GM19463 (cell line): ENCODE data around the gene HSFX3.
"Not testable (repeated sequence)": the region's sequence is repeated elsewhere in the genome, so short reads cannot be mapped to it uniquely, and the experiment has no call there.

Source experiments
- ATAC-seq: cut with Tn5 transposase; IDR thresholded peaks from one replicate; pipeline ENCODE4 v1.9.1; 2021; ENCODE audit warnings: mild to moderate bottlenecking, moderate library complexity; ENCODE audit not compliant: unreplicated experiment

The HSFX3 gene

GRCh38 chrX:149549701-149550100, at the start of gene HSFX3:
HSFX3 (minus strand) TSS chrX:149549924; CDS start chrX:149549852, 72 bp downstream.
- ATAC-seq, result not testable (repeated sequence)

- not testable (repeated sequence) for ATAC-seq
These were observed 48.9 kb upstream of the HSFX3 start for GRCh38 chrX:149598603-149599002.

GRCh38 chrX:149595943-149596342, 46.2 kb upstream of the HSFX3 start:
- ATAC-seq, result not testable (repeated sequence)

GRCh38 chrX:149595214-149595613, 45.5 kb upstream of the HSFX3 start, which contains the start of gene HSFX2:
HSFX2 (minus strand) TSS chrX:149595314; CDS start chrX:149594700, 614 bp downstream.
- not testable (repeated sequence) for ATAC-seq

- not testable (repeated sequence) for ATAC-seq
These were observed 41.3 kb upstream of the HSFX3 start for GRCh38 chrX:149590993-149591392.

- ATAC-seq, result not testable (repeated sequence)
These were observed 37.6 kb upstream of the HSFX3 start, which contains the start of gene MAGEA9B for GRCh38 chrX:149587359-149587758. MAGEA9B (minus strand) TSS chrX:149587459; CDS start chrX:149583179, 4,280 bp downstream.

- ATAC-seq, result not testable (repeated sequence)
These were observed 35.9 kb upstream of the HSFX3 start for GRCh38 chrX:149585631-149586030.

GRCh38 chrX:149573456-149573855, 23.7 kb upstream of the HSFX3 start:
- ATAC-seq, result peak; percentile 97

- no peak for ATAC-seq
These were observed 23.0 kb upstream of the HSFX3 start for GRCh38 chrX:149572743-149573142.

GRCh38 chrX:149571770-149572169, 22.0 kb upstream of the HSFX3 start:
- no peak for ATAC-seq

- ATAC-seq, result no peak
These were observed 20.9 kb upstream of the HSFX3 start for GRCh38 chrX:149570668-149571067.

GRCh38 chrX:149569770-149570169, 20.0 kb upstream of the HSFX3 start:
- no peak for ATAC-seq

- ATAC-seq, result no peak
These were observed 19.1 kb upstream of the HSFX3 start for GRCh38 chrX:149568701-149569296.

GRCh38 chrX:149567621-149568417, 18.1 kb upstream of the HSFX3 start:
- ATAC-seq, result no peak

GRCh38 chrX:149563359-149563758, 13.6 kb upstream of the HSFX3 start:
- no peak for ATAC-seq

- ATAC-seq, result not testable (repeated sequence)
These were observed 5.5 kb upstream of the HSFX3 start for GRCh38 chrX:149555251-149555650.

- ATAC-seq, result not testable (repeated sequence)
These were observed 2.2 kb upstream of the HSFX3 start for GRCh38 chrX:149551939-149552248.

GRCh38 chrX:149551245-149551938, 1.7 kb upstream of the HSFX3 start:
- peak; percentile 43 for ATAC-seq

- ATAC-seq, result not testable (repeated sequence)
These were observed 730 bp upstream of the HSFX3 start for GRCh38 chrX:149550454-149550853.

GRCh38 chrX:149547782-149548181, 1.9 kb downstream of the HSFX3 start:
- not testable (repeated sequence) for ATAC-seq

GRCh38 chrX:149546962-149547361, 2.8 kb downstream of the HSFX3 start:
- ATAC-seq, result not testable (repeated sequence)
